A673 (cell line): ENCODE results near the gene CHODL. TPM values are rescaled to one million over a fixed set of nuclear protein-coding genes. Genes with fewer than 3 reads are reported as not detected.

Experiments
- BruUV-seq: library from RNA; stranded (reverse); fragments of 400-500 nt; replicated peaks from 2 replicates; lab custom pipeline; 2021; lab: Mats Ljungman, UMichigan
- CTCF ChIA-PET: fragments of 300-600 bp; sonication (Branson Sonifier 250); formaldehyde crosslinking; loops from one replicate; lab custom pipeline; 2022; ENCODE audit warnings: antibody characterized with exemption; lab: Charles Lee
- POLR2A ChIA-PET: fragments of 300-600 bp; sonication (Branson Sonifier 250); formaldehyde crosslinking; loops from one replicate; lab custom pipeline; 2022; ENCODE audit warnings: antibody characterized with exemption; ENCODE audit not compliant: low non-redundant PET; lab: Charles Lee
- DNase-seq: peaks from one replicate; pipeline ENCODE4 v3.0.0-alpha.2; 2015; ENCODE audit warnings: low spot score
- H3K27ac ChIP-seq: fragments of 200-600 bp; sonication (generic); 2 replicates; pipeline ENCODE4 v1.5.1; 2016; ENCODE audit warnings: mixed run types, low read depth, mild to moderate bottlenecking, mixed read lengths, antibody characterized with exemption, low read length; ENCODE audit not compliant: poor library complexity, severe bottlenecking
- H3K27me3 ChIP-seq: fragments of 200-600 bp; sonication (generic); replicated peaks from 2 replicates; pipeline ENCODE4 v1.6.1; 2017; ENCODE audit warnings: mixed run types, low read depth, mild to moderate bottlenecking, mixed read lengths, antibody characterized with exemption, low read length; ENCODE audit not compliant: insufficient read depth, poor library complexity
- H3K36me3 ChIP-seq: fragments of 200-600 bp; sonication (generic); 2 replicates; pipeline ENCODE4 v1.6.1; 2016; ENCODE audit warnings: mixed run types, mild to moderate bottlenecking, mixed read lengths, antibody characterized with exemption, low read length; ENCODE audit not compliant: insufficient read depth, poor library complexity, severe bottlenecking
- H3K4me1 ChIP-seq: fragments of 200-600 bp; sonication (generic); 2 replicates; pipeline ENCODE4 v1.6.1; 2017; ENCODE audit warnings: mixed run types, mild to moderate bottlenecking, mixed read lengths, antibody characterized with exemption, low read length; ENCODE audit not compliant: insufficient read depth, poor library complexity, severe bottlenecking
- H3K4me3 ChIP-seq: fragments of 200-600 bp; sonication (generic); 2 replicates; pipeline ENCODE4 v1.5.1; 2016; ENCODE audit warnings: low read depth, mixed run types, mild to moderate bottlenecking, mixed read lengths, low read length; ENCODE audit not compliant: poor library complexity, severe bottlenecking
- H3K9me3 ChIP-seq: fragments of 200-600 bp; sonication (generic); 2 replicates; pipeline ENCODE4 v1.6.1; 2016; ENCODE audit warnings: mixed run types, low read depth, mild to moderate bottlenecking, mixed read lengths, antibody characterized with exemption, low read length; ENCODE audit not compliant: poor library complexity, severe bottlenecking
- EZH2 ChIP-seq: fragments of 200-600 bp; sonication (generic); IDR thresholded peaks from 2 replicates; pipeline ENCODE4 v1.6.1; 2017; ENCODE audit warnings: borderline replicate concordance, low read depth, mild to moderate bottlenecking, mixed read lengths, antibody characterized with exemption, low read length; ENCODE audit not compliant: poor library complexity, severe bottlenecking
- intact Hi-C: fragments of 100-400 bp; cut with micrococcal nuclease; formaldehyde crosslinking; loops from one replicate; pipeline ENCODE4 v1.10.0; 2022; ENCODE audit not compliant: unreplicated experiment
- total RNA-seq: library from RNA; stranded (reverse); gene quantifications from 2 replicates; pipeline ENCODE4 v1.2.3, GENCODE V29; 2021
- TF ChIP-seq, protein P1 (sequence below): fragments of 300-800, 200-600 bp; sonication (generic); conservative IDR thresholded peaks from 2 replicates; pipeline ENCODE4 v1.5.1; 2017; ENCODE audit warnings: low read depth, mild to moderate bottlenecking, antibody characterized with exemption, low read length, moderate library complexity, mixed read lengths

Gene CHODL
- total RNA-seq, 1 experiment from 2014 or later = 0.19 TPM

DNA sequence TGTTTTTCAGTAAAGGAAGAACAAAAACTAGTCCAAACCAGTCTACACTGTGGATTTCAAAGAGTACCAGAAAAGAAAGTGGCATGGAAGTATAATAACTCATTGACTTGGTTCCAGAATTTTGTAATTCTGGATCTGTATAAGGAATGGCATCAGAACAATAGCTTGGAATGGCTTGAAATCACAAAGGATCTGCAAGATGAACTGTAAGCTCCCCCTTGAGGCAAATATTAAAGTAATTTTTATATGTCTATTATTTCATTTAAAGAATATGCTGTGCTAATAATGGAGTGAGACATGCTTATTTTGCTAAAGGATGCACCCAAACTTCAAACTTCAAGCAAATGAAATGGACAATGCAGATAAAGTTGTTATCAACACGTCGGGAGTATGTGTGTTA is 21.3 kb downstream of the CHODL start:
- ChIA-PET POLR2A (no interaction called here), CTCF (interaction anchor here (1.0 kb wide), 1 partner anchor 225 kb away, joined by 3 read pairs; no protein-coding TSS in a partner anchor)
- Histone ChIP-seq H3K9me3 (no peaks in the 10 kb centered on the region), H3K27me3 (no peaks in the 10 kb centered on the region), H3K36me3 (no peaks in the 10 kb centered on the region), H3K27ac (no peak overlapping the region), H3K4me1 (no peaks in the 10 kb centered on the region), H3K4me3 (no peak overlapping the region)
- no peak for DNase-seq
- TF ChIP-seq, protein P1, sequence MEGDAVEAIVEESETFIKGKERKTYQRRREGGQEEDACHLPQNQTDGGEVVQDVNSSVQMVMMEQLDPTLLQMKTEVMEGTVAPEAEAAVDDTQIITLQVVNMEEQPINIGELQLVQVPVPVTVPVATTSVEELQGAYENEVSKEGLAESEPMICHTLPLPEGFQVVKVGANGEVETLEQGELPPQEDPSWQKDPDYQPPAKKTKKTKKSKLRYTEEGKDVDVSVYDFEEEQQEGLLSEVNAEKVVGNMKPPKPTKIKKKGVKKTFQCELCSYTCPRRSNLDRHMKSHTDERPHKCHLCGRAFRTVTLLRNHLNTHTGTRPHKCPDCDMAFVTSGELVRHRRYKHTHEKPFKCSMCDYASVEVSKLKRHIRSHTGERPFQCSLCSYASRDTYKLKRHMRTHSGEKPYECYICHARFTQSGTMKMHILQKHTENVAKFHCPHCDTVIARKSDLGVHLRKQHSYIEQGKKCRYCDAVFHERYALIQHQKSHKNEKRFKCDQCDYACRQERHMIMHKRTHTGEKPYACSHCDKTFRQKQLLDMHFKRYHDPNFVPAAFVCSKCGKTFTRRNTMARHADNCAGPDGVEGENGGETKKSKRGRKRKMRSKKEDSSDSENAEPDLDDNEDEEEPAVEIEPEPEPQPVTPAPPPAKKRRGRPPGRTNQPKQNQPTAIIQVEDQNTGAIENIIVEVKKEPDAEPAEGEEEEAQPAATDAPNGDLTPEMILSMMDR = no peak
- TF ChIP-seq EZH2 = no peak
- no TSS peak for BruUV-seq
- intact Hi-C loops = loop anchor here (10.0 kb wide), 1 partner anchor 221 kb away; no protein-coding TSS in a partner anchor

DNA sequence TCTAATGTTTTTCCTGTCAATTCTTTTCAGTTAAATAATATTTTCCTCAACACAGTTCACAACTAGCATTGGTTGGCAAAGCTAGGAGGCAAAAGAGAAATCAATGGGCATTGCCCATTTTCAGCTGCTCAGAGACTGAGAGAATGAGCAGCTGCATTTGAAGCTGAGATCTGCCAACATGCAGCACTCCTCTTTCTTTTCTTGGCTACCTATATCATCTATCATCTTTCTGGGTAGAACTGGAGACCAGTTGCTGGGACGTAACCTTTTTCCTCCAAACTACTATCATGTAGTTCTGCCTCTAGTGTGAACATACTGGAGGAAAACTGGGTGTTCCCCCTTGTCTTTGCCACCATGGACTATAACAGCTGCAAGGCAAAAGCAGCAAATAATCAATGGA is 22.9 kb downstream of the CHODL start:
- intact Hi-C loops = loop anchor here (10.0 kb wide), 1 partner anchor 223 kb away; no protein-coding TSS in a partner anchor
- POLR2A ChIA-PET = no interaction called here

DNA sequence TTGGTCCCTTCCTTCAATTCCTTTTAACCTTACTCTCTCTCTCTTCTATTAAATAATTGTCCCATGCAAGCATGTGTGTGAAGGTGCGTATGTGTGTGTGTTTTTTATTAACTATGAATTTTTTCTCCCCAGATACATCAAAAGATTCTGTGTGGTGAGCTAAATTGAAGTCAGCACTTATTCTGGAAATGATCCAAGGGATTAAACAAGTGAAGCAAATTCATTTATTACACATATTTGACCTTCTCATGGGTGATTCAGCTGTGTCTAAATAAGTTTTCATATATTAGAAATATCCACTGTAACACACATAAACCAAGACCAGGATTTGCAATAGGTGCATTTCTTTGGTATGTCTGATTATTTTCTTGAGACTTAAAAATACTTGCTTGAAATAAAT is 24.3 kb downstream of the CHODL start:
- Histone ChIP-seq H3K27ac (no peak overlapping the region), H3K36me3 (no peaks in the 10 kb centered on the region), H3K27me3 (no peaks in the 10 kb centered on the region), H3K4me1 (no peaks in the 10 kb centered on the region), H3K4me3 (no peak overlapping the region), H3K9me3 (no peaks in the 10 kb centered on the region)
- DNase-seq = no peak
- intact Hi-C loops = loop anchor here (10.0 kb wide), 1 partner anchor 224 kb away; no protein-coding TSS in a partner anchor
- ChIA-PET CTCF (no interaction called here), POLR2A (no interaction called here)
- TF ChIP-seq, protein P1 = no peak
- TF ChIP-seq EZH2 = no peak
- no TSS peak for BruUV-seq

More for the DNA sequence above, 22.9 kb downstream of the CHODL start:
- no peak for DNase-seq
- Histone ChIP-seq H3K9me3 (no peaks in the 10 kb centered on the region), H3K27me3 (no peaks in the 10 kb centered on the region), H3K36me3 (no peaks in the 10 kb centered on the region), H3K4me1 (no peaks in the 10 kb centered on the region), H3K4me3 (no peak overlapping the region), H3K27ac (no peak overlapping the region)
- BruUV-seq = no TSS peak
- CTCF ChIA-PET = no interaction called here
- TF ChIP-seq, protein P1 = no peak
- TF ChIP-seq EZH2 = no peak
